HG03439 (cell line): Measurements from ENCODE around the gene UGT1A4.

Experiments
- ATAC-seq: cut with Tn5 transposase; IDR thresholded peaks from one replicate; pipeline ENCODE4 v1.9.1; 2021; ENCODE audit warnings: mild to moderate bottlenecking, moderate library complexity; ENCODE audit not compliant: unreplicated experiment

UGT1A4 gene

GRCh38 chr2:233779722-233780121 is 61.2 kb downstream of the UGT1A4 start:
- ATAC-seq, result no peak

- no peak for ATAC-seq
Measured at GRCh38 chr2:233780771-233781170, 62.2 kb downstream of the UGT1A4 start.

- ATAC-seq, result no peak
Measured at GRCh38 chr2:233789554-233789953, 71.0 kb downstream of the UGT1A4 start.

GRCh38 chr2:233791151-233791882 is 72.8 kb downstream of the UGT1A4 start:
- no peak for ATAC-seq

- ATAC-seq, result no peak
Measured at GRCh38 chr2:233791883-233792329, 73.4 kb downstream of the UGT1A4 start.

- no peak for ATAC-seq
Measured at GRCh38 chr2:233792720-233793119, 74.2 kb downstream of the UGT1A4 start.

GRCh38 chr2:233793465-233794127 is 75.1 kb downstream of the UGT1A4 start:
- ATAC-seq, result no peak

GRCh38 chr2:233794128-233794658 is 75.7 kb downstream of the UGT1A4 start:
- ATAC-seq, result no peak

- no peak for ATAC-seq
Measured at GRCh38 chr2:233795735-233796171, 77.2 kb downstream of the UGT1A4 start.

- ATAC-seq, result no peak
Measured at GRCh38 chr2:233796254-233796653, 77.7 kb downstream of the UGT1A4 start.

GRCh38 chr2:233798335-233799086 is 80.0 kb downstream of the UGT1A4 start:
- no peak for ATAC-seq

GRCh38 chr2:233799087-233799665 is 80.6 kb downstream of the UGT1A4 start:
- no peak for ATAC-seq

GRCh38 chr2:233799716-233800115 is 81.2 kb downstream of the UGT1A4 start:
- no peak for ATAC-seq

GRCh38 chr2:233800208-233800607 is 81.7 kb downstream of the UGT1A4 start:
- ATAC-seq, result no peak

GRCh38 chr2:233801357-233802131 is 83.0 kb downstream of the UGT1A4 start:
- ATAC-seq, result no peak

- no peak for ATAC-seq
Measured at GRCh38 chr2:233802132-233802815, 83.7 kb downstream of the UGT1A4 start.

GRCh38 chr2:233803292-233803911 is 84.9 kb downstream of the UGT1A4 start:
- ATAC-seq, result no peak

GRCh38 chr2:233803994-233804393 is 85.5 kb downstream of the UGT1A4 start:
- no peak for ATAC-seq

- no peak for ATAC-seq
Measured at GRCh38 chr2:233807215-233807865, 88.8 kb downstream of the UGT1A4 start.
